GM12891 (cell line): ENCODE results near the gene LYSMD4.
"Not testable (repeated sequence)": the region's sequence is repeated elsewhere in the genome, so short reads cannot be mapped to it uniquely, and the experiment has no call there.

Source experiments
- PAX5 ChIP-seq: IDR thresholded peaks from 2 replicates; pipeline ENCODE4 v1.6.1; 2011; ENCODE audit warnings: low read length, moderate library complexity, mild to moderate bottlenecking; ENCODE audit not compliant: insufficient read depth, severe bottlenecking
- POLR2A ChIP-seq: IDR thresholded peaks from 2 replicates; pipeline ENCODE4 v1.6.1; 2011; ENCODE audit warnings: low read depth, low read length, control low read depth
- POLR2AphosphoS5 ChIP-seq: IDR thresholded peaks from 2 replicates; pipeline ENCODE4 v1.6.1; 2011; ENCODE audit warnings: low read depth, low read length, control low read depth
- POU2F2 ChIP-seq: IDR thresholded peaks from 2 replicates; pipeline ENCODE4 v1.6.1; 2011; ENCODE audit warnings: low read depth, mild to moderate bottlenecking, control low read depth, low read length, moderate library complexity
- SPI1 ChIP-seq: IDR thresholded peaks from 2 replicates; pipeline ENCODE4 v1.6.1; 2011; ENCODE audit warnings: low read depth, low read length, control low read depth
- TAF1 ChIP-seq: IDR thresholded peaks from 2 replicates; pipeline ENCODE4 v1.6.1; 2011; ENCODE audit warnings: low read depth, low read length, control low read depth

- TF ChIP-seq POLR2AphosphoS5, POLR2A, POU2F2, SPI1, TAF1, PAX5: not testable (repeated sequence)
Observed at GRCh38 chr15:99750326-99750725, 17.1 kb upstream of the LYSMD4 start.
